HL-60 (cell line): Measurements from ENCODE around the gene USP3.
"Not testable (repeated sequence)": the region's sequence is repeated elsewhere in the genome, so short reads cannot be mapped to it uniquely, and the experiment has no call there.

Experiments
- DNase-seq, 2 experiments: peaks; one replicate each; pipeline ENCODE4 v3.0.0-alpha.2; 2010 to 2020; ENCODE audit warnings: low read depth in 1 of 2, low spot score in 1 of 2
- H3K27ac ChIP-seq: fragments of 250-450 bp; sonication (Bioruptor Pico); replicated peaks from 2 replicates; pipeline ENCODE4 v1.5.1; 2020; ENCODE audit warnings: mild to moderate bottlenecking, moderate library complexity
- H3K27me3 ChIP-seq: fragments of 250-450 bp; sonication (Bioruptor Pico); 2 replicates; pipeline ENCODE4 v1.5.1; 2021; ENCODE audit warnings: mild to moderate bottlenecking, moderate library complexity; ENCODE audit not compliant: insufficient read depth, poor library complexity, severe bottlenecking
- H3K4me3 ChIP-seq: replicated peaks from 2 replicates; pipeline ENCODE4 v1.5.1; 2011; ENCODE audit warnings: mild to moderate bottlenecking, control low read depth, low read length; ENCODE audit not compliant: insufficient read depth
- CTCF ChIP-seq: IDR thresholded peaks from one replicate; pipeline ENCODE4 v1.5.1; 2011; ENCODE audit warnings: low read length, control low read depth, inconsistent platforms; ENCODE audit not compliant: insufficient read depth
- GABPA ChIP-seq: IDR thresholded peaks from 2 replicates; pipeline ENCODE4 v1.6.1; 2012; ENCODE audit warnings: low read depth
- POLR2AphosphoS5 ChIP-seq: IDR thresholded peaks from 2 replicates; pipeline ENCODE4 v1.6.1; 2012; ENCODE audit warnings: low read depth
- REST ChIP-seq: IDR thresholded peaks from 2 replicates; pipeline ENCODE4 v1.6.1; 2012; ENCODE audit warnings: low read depth; ENCODE audit not compliant: insufficient replicate concordance
- SPI1 ChIP-seq: IDR thresholded peaks from 2 replicates; pipeline ENCODE4 v1.6.1; 2012; ENCODE audit warnings: low read depth, mild to moderate bottlenecking, borderline replicate concordance

Gene USP3

GRCh38 chr15:63610209-63610841 is 105.9 kb downstream of the USP3 start:
- no peak overlapping the region for H3K4me3 ChIP-seq
- H3K27ac ChIP-seq, result peak overlapping the region; percentile 47
- H3K27me3 ChIP-seq, result no peaks in the 10 kb centered on the region
- peak; percentile 52 to 77 for DNase-seq
- no peak for TF ChIP-seq SPI1
- no peak for TF ChIP-seq POLR2AphosphoS5
- TF ChIP-seq GABPA, result no peak
- TF ChIP-seq CTCF, result peak; percentile 73

GRCh38 chr15:63611177-63611576 is 106.8 kb downstream of the USP3 start:
- Histone ChIP-seq H3K27ac (no peak overlapping the region; the same call in 1 of the 2 replicates), H3K27me3 (no peaks in the 10 kb centered on the region), H3K4me3 (no peak overlapping the region)
- TF ChIP-seq CTCF (no peak), POLR2AphosphoS5 (no peak), GABPA (no peak), REST (no peak), SPI1 (no peak)
- no peak for DNase-seq

GRCh38 chr15:63612300-63612699 is 107.9 kb downstream of the USP3 start:
- TF ChIP-seq POLR2AphosphoS5 (no peak), GABPA (no peak), CTCF (no peak), REST (no peak), SPI1 (no peak)
- Histone ChIP-seq H3K4me3 (no peak overlapping the region), H3K27ac (no peak overlapping the region), H3K27me3 (no peaks in the 10 kb centered on the region)
- DNase-seq, result no peak

- DNase-seq, result no peak
- no peak overlapping the region for H3K4me3 ChIP-seq
- no peak for TF ChIP-seq GABPA
- TF ChIP-seq SPI1, result no peak
- no peak for TF ChIP-seq REST
- no peak for TF ChIP-seq CTCF
- no peak for TF ChIP-seq POLR2AphosphoS5
- H3K27ac ChIP-seq, result no peak overlapping the region
- no peaks in the 10 kb centered on the region for H3K27me3 ChIP-seq
Measured at GRCh38 chr15:63615935-63616334, 111.5 kb downstream of the USP3 start.

- H3K27me3 ChIP-seq, DNase-seq, H3K27ac ChIP-seq, H3K4me3 ChIP-seq: not testable (repeated sequence)
Measured at GRCh38 chr15:63617147-63617546, 112.8 kb downstream of the USP3 start.
